ENCODE results near the gene TUBGCP5.

GRCh38 chr15:22995795-22996194, 43.6 kb downstream of the TUBGCP5 start:
- no peak for TF ChIP-seq POLR2A (IDR thresholded peaks at IDR 0.05; ENCODE audit: low read depth, low read length)
- TF ChIP-seq, protein P1, sequence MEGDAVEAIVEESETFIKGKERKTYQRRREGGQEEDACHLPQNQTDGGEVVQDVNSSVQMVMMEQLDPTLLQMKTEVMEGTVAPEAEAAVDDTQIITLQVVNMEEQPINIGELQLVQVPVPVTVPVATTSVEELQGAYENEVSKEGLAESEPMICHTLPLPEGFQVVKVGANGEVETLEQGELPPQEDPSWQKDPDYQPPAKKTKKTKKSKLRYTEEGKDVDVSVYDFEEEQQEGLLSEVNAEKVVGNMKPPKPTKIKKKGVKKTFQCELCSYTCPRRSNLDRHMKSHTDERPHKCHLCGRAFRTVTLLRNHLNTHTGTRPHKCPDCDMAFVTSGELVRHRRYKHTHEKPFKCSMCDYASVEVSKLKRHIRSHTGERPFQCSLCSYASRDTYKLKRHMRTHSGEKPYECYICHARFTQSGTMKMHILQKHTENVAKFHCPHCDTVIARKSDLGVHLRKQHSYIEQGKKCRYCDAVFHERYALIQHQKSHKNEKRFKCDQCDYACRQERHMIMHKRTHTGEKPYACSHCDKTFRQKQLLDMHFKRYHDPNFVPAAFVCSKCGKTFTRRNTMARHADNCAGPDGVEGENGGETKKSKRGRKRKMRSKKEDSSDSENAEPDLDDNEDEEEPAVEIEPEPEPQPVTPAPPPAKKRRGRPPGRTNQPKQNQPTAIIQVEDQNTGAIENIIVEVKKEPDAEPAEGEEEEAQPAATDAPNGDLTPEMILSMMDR (conservative IDR thresholded peaks at IDR 0.05; ENCODE audit: low read depth, low read length), result no peak
- no peak for TF ChIP-seq CEBPB (IDR thresholded peaks at IDR 0.05; ENCODE audit: low read depth, low read length)
- TF ChIP-seq RAD21 (IDR thresholded peaks at IDR 0.05; ENCODE audit: low read length), result no peak
- no peak for TF ChIP-seq CHD1 (IDR thresholded peaks at IDR 0.05; ENCODE audit: low read depth, low read length)
- no peak for TF ChIP-seq ELK1 (IDR thresholded peaks at IDR 0.05; ENCODE audit: borderline replicate concordance, low read depth, low read length)

Data from IMR-90 (cell line).